HG02798 (cell line): ENCODE measurements around the gene DNAJB11.
"Not testable (repeated sequence)": the region's sequence is repeated elsewhere in the genome, so short reads cannot be mapped to it uniquely, and the experiment has no call there.

Source experiments
- ATAC-seq: cut with Tn5 transposase; IDR thresholded peaks from one replicate; pipeline ENCODE4 v1.9.1; 2021; ENCODE audit warnings: mild to moderate bottlenecking; ENCODE audit not compliant: unreplicated experiment, poor library complexity

The DNAJB11 gene

GRCh38 chr3:186551387-186551786, 19.1 kb upstream of the DNAJB11 start:
- ATAC-seq: no peak

GRCh38 chr3:186552408-186553031, 18.0 kb upstream of the DNAJB11 start:
- no peak for ATAC-seq

- ATAC-seq: no peak
These were observed 5.9 kb upstream of the DNAJB11 start for GRCh38 chr3:186564586-186564985.

- no peak for ATAC-seq
These were observed 3.8 kb upstream of the DNAJB11 start for GRCh38 chr3:186566772-186567071.

- peak; percentile 55 for ATAC-seq
These were observed 3.2 kb upstream of the DNAJB11 start, which contains the start of gene TBCCD1 for GRCh38 chr3:186567072-186567921. TBCCD1 (minus strand) TSS chr3:186567339; CDS start chr3:186564329, 3,010 bp downstream.

- not testable (repeated sequence) for ATAC-seq
These were observed 1.2 kb upstream of the DNAJB11 start for GRCh38 chr3:186569361-186569760.

GRCh38 chr3:186569779-186570095, 783 bp upstream of the DNAJB11 start:
- ATAC-seq: no peak

- no peak for ATAC-seq
These were observed 572 bp downstream of the DNAJB11 start for GRCh38 chr3:186570941-186571643.

- no peak for ATAC-seq
These were observed 1.1 kb downstream of the DNAJB11 start for GRCh38 chr3:186571644-186572013.

GRCh38 chr3:186577521-186577920, 7.0 kb downstream of the DNAJB11 start:
- ATAC-seq: no peak

- no peak for ATAC-seq
These were observed 10.3 kb downstream of the DNAJB11 start for GRCh38 chr3:186580785-186581184.

GRCh38 chr3:186582541-186582940, 12.0 kb downstream of the DNAJB11 start:
- ATAC-seq: no peak

- no peak for ATAC-seq
These were observed 13.3 kb downstream of the DNAJB11 start for GRCh38 chr3:186583831-186584230.

GRCh38 chr3:186586245-186586644, 15.7 kb downstream of the DNAJB11 start:
- ATAC-seq: not testable (repeated sequence)

GRCh38 chr3:186587183-186587582, 16.7 kb downstream of the DNAJB11 start:
- ATAC-seq: no peak

GRCh38 chr3:186588632-186589031, 18.1 kb downstream of the DNAJB11 start:
- ATAC-seq: no peak

- ATAC-seq: no peak
These were observed 18.6 kb downstream of the DNAJB11 start for GRCh38 chr3:186589121-186589520.

- ATAC-seq: no peak
These were observed 19.5 kb downstream of the DNAJB11 start for GRCh38 chr3:186589856-186590579.

GRCh38 chr3:186590580-186591295, 20.2 kb downstream of the DNAJB11 start:
- ATAC-seq: no peak

GRCh38 chr3:186592682-186593081, 22.2 kb downstream of the DNAJB11 start:
- ATAC-seq: no peak
